ENCODE results near the gene ATP13A2.

DNA sequence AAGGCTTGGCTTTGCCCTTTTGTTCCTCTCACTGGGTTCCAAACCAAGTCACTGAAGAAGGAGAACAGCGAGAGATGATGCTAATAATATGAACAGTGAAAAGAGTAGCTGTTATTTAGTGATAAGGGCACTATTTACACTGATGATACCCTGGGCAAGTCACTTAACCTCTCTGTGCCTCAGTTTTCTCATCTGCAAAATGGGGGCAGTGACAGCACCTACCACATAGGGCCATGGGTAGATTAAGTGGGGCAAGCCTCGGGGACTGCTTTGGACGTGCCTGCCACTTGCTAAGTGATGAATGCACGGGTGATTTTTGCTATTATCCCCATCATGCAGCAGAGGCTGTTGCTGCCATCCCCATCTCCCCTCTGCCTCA, 9.2 kb downstream of the ATP13A2 start:
- TF ChIP-seq, protein P1, sequence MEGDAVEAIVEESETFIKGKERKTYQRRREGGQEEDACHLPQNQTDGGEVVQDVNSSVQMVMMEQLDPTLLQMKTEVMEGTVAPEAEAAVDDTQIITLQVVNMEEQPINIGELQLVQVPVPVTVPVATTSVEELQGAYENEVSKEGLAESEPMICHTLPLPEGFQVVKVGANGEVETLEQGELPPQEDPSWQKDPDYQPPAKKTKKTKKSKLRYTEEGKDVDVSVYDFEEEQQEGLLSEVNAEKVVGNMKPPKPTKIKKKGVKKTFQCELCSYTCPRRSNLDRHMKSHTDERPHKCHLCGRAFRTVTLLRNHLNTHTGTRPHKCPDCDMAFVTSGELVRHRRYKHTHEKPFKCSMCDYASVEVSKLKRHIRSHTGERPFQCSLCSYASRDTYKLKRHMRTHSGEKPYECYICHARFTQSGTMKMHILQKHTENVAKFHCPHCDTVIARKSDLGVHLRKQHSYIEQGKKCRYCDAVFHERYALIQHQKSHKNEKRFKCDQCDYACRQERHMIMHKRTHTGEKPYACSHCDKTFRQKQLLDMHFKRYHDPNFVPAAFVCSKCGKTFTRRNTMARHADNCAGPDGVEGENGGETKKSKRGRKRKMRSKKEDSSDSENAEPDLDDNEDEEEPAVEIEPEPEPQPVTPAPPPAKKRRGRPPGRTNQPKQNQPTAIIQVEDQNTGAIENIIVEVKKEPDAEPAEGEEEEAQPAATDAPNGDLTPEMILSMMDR (conservative IDR thresholded peaks at IDR 0.05; ENCODE audit: low read depth, low read length), result no peak
- no peak for TF ChIP-seq EZH2 (IDR thresholded peaks at IDR 0.05; ENCODE audit: borderline replicate concordance, low read depth, low read length, poor library complexity, severe bottlenecking)

All from A673 (cell line).